Activated CD4-positive, alpha-beta T cell treated with anti-CD3 and anti-CD28 coated beads, Interleukin-2, amount 50 U/mL, for 16 hours (primary cell): ENCODE measurements around the gene CCDC80.
A peak's percentile ranks its signal among the peaks of the same experiment; 100 is the strongest.
"Not testable (repeated sequence)": the region's sequence is repeated elsewhere in the genome, so short reads cannot be mapped to it uniquely, and the experiment has no call there.

Experiments
- DNase-seq: peaks from one replicate; pipeline ENCODE4 v3.0.0-alpha.2; 2020

Gene CCDC80

DNA sequence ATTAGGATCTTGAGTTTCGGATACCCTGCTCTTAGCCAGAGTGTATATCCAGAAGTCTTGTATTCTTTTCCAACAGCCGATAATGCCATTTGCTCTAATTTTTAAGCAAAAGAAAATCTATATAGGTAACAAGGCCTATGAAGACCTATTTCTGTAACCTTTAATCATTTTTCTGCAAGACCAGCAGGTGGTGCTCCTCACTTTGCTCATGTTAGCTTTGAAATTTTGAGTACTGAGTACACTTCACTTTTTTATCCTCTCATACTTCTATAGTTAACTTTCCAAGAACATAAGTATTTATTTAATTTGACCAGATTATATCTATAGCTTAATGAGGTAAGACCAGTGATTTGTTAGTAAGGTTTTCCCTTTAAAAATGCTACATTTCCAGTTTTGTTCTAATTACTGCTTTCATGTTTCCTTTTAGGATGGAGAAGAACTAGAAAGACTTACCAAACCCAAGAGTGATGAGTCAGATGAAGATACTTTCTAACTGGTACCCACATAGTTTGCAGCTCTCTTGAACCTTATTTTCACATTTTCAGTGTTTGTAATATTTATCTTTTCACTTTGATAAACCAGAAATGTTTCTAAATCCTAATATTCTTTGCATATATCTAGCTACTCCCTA lies 58.6 kb downstream of the CCDC80 start:
- peak; percentile 50 for DNase-seq

DNA sequence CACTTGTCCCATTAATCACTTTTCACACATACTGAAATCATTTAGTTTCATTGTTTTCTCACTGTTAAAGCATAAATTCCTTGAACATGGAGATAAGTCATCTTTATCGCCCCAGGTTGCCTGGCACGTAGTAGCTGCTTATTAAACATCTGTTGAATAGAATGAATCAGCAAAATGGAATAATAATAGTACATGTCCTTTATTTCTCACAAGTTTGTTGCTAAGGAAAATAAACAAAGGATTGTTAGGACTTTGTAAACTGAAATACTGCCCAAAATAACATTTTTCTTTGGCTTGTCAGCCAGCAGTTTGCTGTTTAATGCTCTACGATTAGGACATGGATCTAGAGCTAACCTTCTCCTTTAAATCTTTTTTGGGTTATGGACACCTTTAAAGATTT lies 61.2 kb downstream of the CCDC80 start:
- DNase-seq, result no peak

DNA sequence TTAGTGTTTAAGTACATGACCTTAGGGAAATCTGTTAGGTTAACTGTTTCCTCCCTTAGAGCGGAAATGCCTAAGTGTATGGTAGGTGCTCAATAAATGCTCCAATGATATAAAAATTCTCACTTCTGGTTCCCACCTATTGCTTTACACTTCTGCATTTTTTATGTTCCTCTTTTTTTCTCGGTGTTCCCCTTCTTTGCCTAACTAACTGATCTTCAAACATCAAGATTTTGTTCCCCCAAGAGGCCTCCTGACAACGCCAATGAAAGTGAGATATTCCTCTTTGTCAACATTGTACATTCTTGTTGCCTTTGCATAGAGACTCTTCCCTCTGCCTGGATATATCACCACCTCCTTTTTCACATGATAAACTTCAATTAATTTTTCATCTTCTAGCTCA lies 61.7 kb downstream of the CCDC80 start:
- no peak for DNase-seq

DNA sequence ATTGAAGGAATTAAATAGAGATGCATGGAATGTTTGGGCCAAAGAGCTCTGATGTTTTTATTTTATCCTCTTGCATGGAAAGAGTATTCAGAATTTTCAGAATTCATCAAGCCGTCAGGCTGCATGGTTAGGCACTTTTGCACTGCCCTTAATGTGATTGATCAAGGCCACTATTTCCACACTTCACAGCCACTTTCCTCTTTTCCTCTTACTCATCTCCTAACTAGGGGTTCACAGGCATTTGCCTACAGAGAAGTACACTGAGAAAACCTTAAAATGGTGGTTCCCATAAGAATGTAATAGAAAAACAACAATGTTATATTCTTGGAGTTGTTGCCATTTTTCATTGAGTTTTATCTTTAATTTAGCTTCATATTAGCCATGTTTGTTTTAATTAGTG lies 68.2 kb downstream of the CCDC80 start:
- DNase-seq, result no peak

DNA sequence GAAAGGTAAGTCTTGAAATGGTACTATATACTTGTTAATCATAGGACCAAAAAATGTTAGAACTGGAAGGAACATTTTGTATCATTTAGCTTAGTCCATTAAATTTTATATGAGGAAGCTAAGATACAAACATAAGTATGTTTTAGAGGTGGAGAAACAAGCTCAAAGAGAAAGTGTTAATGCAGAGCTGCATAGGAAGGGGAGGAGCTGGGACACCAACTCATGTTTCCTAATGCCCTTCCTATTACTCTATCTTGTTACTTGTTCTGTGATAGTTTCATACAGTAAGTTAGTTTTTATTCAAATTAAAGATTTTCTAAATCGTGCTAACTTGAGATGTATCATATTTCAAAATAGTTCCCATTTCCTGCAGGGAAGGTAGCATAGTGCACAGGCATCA lies 71.7 kb downstream of the CCDC80 start:
- DNase-seq, result no peak

DNA sequence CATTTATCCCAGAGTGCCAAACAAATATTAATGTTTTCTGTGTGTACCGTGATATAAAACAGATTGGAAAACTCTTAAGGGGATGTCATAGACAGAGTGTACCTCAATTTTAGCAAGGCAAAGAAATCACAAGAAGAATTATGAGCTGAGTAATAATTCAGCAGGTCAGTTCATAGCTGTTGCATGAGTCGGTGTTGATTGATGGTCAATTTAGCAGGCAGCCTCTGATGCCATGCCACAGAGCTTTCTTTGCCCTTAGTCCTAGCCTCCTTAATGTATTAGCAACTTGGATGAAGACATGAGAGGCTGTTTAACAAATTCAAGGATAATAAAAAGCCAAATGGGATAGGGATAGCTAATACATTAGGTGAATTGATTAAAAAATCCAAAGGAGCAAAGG lies 72.3 kb downstream of the CCDC80 start:
- no peak for DNase-seq

DNA sequence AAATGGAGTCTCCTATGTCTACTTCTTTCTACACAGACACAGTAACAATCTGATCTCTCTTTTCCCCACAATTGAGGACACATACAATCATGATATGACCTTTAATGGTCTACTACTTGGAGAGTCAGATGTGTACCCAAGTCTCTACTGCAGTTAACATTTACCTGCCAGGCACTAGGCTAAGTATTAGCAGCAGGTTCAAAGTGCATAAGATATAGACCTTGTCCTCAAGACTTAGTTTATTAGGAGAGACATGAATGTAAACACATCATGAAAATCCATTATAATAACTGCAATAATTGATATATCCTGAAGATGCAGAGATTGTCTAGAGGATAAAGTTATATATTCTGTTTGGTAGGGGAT lies 76.0 kb downstream of the CCDC80 start:
- no peak for DNase-seq

DNA sequence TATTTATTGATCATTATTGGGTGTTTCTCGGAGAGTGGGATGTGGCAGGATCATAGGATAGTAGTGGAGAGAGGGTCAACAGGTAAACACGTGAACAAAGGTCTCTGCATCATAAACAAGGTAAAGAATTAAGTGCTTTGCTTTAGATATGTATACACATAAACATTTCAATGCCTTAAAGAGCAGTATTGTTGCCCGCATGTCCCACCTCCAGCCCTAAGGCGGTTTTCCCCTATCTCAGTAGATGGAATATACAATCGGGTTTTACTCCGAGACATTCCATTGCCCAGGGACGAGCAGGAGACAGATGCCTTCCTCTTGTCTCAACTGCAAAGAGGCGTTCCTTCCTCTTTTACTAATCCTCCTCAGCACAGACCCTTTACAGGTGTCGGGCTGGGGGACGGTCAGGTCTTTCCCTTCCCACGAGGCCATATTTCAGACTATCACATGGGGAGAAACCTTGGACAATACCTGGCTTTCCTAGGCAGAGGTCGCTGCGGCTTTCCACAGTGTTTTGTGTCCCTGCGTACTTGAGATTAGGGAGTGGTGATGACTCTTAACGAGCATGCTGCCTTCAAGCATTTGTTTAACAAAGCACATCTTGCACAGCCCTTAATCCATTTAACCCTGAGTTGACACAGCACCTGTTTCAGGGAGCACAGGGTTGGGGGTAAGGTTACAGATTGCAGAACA lies 76.5 kb downstream of the CCDC80 start:
- DNase-seq, result not testable (repeated sequence)

DNA sequence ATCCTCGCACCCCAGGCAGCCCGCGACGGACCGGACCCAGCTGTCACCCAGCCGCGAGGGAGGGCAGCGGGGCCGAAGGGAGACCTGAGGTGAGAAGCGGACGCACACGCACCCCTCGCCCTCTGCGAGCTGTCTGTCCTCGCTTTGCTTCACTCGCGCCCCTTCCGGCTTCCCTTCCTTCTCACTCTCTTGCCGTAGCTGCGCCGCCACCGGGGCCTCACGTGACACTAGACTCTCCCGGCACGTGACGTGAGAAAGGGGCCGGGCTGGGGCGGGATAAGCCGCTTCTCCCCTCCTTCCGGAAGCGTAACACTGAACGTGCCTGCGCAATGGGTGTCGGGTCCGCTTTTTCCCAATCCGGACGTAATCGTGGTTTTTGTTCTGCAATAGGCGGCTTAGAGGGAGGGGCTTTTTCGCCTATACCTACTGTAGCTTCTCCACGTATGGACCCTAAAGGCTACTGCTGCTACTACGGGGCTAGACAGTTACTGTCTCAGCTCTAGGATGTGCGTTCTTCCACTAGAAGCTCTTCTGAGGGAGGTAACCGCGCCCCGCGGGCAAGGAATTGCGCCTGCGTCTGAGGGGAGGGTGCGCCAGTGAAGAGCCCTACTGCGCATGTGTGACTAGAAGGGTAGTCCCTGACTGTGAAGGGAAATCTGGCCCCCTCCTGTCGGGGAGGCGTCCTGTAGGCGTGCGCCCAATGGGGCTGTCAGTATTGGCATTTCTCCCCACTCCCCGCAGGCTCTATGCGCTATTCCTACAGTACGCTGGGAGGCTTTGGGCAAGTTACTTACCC lies 79.0 kb downstream of the CCDC80 start, which contains the start of the genes ATG3 and SLC35A5:
Gene ATG3, minus strand, starts transcription at position 229 of the 796 bp plus-strand sequence. CDS start 434 bp downstream, outside the sequence.
Gene SLC35A5, plus strand, starts transcription at position 312 of the 796 bp plus-strand sequence. CDS start 1,359 bp downstream, outside the sequence.
- peak; percentile 99 for DNase-seq

DNA sequence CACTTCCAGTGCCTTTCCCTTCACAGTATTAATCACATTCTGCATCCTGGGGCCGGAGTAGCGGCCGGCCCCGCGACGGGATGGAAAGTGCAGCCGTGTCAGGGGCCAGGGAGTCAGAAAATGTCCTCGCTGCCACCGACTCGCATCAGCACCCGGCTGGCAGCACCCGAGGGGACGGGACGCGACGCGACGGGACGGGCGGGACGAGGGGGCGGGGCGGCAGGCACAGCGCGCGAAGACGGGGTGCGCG lies 79.5 kb downstream of the CCDC80 start:
- no peak for DNase-seq

DNA sequence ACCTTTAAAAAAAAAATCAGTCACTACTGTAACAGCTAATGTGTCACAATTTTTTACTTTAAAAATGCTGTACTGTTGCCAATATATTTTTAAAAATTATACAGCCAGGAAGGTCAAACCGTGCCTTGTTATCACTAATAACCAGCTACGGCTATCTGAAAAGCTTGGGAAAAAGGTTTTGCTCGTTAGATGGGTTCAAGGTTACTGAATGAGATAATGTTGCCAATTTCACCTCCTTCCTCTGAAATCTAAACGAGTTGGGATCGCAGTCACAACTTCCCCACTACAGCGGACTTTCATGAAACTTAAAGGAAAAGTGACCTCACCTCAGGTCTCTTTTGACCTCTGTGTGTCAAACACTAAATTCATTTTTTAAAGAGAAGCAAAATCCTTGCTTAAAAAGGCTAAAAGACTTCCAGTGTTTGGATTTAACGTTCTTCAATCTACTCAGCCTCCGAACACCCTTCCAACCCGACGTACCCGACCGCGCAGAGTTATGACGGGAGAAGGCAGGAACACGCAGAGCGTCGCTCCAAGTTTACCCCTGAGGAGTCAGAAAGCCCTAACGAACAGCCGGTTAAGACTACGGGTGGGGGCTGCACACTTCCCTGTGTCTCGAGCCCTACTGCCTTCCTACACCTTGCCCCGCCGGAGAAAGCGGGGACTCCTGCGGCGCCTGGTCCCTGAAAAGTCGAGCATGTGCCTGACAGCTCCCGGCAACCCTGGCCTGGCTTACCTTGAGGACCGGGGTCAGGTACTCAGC lies 80.0 kb downstream of the CCDC80 start:
- DNase-seq, result peak; percentile 80

DNA sequence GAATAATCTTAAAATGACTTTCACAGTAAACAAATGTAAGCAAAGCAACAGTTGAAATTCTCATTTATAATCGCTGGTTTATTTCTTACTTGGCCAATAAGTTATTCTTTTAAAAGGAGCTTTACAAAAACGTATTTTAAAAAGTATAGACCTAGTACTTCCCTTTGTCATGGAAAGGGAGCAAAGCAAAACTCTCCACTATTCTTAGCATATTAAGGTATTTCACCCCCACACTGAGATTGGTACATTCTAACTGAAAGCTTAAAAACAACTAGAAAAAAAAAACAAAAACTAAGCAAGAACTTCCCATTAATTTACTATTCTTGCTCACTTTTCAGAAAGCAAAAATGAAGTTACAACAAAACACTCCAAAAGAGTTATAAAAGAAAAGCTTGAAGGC lies 80.6 kb downstream of the CCDC80 start:
- DNase-seq, result no peak

DNA sequence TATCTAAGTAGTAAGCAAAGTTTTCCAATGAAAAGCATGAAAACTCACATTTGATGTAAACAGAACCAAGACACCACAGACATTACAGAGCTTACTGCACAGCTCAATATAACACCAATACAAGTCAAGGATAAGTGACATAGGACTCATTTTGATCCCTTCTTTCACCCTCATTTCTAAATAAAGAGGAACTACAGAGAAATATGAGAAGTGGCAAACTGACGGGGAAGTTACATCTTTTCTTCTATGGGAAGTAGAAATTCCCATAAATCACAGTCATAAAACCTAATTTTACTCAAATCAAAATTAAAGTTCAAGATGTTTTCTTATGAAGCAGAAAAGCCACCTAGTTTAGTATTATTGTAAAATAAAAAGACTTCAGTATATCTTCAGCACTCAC lies 83.0 kb downstream of the CCDC80 start:
- no peak for DNase-seq

DNA sequence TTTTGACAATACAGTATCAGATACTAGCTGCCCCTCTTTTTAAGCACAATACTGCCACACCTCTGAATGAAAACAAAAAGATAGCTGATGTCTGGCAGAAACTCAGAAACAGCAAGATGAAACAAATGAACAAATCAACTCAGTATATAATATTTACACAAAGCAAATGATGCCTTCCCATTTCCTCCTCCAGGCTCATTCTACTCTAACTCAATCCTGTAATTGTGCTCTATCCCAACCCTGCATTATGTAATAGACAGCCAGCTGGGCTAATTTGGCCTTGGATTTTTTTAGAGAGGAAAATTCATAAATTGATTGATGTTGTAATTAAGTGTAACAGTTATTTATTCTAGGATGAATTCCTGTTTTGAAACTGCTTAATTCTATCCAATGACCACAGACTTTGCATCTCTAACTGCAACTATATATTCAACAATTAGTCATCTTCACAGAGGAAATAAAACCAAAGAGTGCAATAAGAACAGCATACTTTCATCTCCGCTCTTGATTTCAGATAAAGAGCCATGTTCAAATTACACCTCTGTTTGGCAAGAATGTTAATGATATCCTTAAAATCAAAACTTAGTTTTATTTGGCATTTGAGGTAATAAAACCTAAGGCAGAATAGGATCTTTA lies 85.3 kb downstream of the CCDC80 start:
- no peak for DNase-seq

DNA sequence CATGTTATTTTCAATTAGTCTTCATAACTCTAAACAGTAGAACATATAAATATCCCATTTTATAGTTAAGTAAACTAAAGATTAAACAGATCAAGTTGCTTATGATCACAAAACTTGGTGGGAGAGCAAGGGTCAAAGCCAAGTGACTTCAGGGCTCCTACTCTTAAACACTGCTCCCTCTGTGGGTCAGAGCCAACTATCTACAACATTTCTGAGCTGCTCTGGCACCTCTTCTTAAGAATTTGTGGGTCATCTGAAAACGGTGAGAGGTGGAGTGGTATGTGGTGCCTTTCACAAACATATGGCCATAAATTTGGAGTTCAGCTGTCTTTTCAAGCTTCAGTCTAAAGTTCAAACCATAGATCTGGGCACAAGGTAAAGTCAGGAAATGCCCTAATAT lies 90.1 kb downstream of the CCDC80 start:
- DNase-seq, result no peak
